Stomach (tissue), 4 donors: ENCODE results near the gene CTRL.

ENCODE experiments used
- EP300 ChIP-seq: sonication (generic); formaldehyde crosslinking; IDR thresholded peaks from one replicate; pipeline ENCODE4 v1.6.1; 2017; ENCODE audit warnings: antibody characterized with exemption
- TF ChIP-seq, protein P1 (sequence below), 7 experiments: fragments of 450-650 bp in 4 of 7; fragments of 200-600 bp in 3 of 7; sonication (generic) in 3 of 7; IDR thresholded peaks; one replicate each; pipeline ENCODE4 v1.5.1; 2016 to 2019; ENCODE audit warnings: antibody characterized with exemption in 7 of 7, control low read depth in 2 of 7, mild to moderate bottlenecking in 1 of 7

DNA sequence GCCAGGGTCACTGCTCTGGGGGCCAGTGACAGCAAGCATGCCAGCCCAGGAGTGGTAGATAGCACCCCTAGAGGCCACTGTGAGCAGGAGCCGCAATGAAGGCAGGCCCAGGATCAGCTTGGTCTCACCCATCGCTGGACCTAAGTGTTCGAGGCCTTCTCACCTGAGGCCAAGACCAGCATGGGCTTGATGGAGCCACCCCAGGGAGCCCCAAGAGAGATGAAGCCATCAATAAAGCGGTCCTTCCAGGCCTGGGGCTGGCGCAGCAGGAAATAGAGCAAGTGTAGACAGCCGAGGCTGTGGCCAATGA lies 10.5 kb upstream of the CTRL start:
- TF ChIP-seq, protein P1, sequence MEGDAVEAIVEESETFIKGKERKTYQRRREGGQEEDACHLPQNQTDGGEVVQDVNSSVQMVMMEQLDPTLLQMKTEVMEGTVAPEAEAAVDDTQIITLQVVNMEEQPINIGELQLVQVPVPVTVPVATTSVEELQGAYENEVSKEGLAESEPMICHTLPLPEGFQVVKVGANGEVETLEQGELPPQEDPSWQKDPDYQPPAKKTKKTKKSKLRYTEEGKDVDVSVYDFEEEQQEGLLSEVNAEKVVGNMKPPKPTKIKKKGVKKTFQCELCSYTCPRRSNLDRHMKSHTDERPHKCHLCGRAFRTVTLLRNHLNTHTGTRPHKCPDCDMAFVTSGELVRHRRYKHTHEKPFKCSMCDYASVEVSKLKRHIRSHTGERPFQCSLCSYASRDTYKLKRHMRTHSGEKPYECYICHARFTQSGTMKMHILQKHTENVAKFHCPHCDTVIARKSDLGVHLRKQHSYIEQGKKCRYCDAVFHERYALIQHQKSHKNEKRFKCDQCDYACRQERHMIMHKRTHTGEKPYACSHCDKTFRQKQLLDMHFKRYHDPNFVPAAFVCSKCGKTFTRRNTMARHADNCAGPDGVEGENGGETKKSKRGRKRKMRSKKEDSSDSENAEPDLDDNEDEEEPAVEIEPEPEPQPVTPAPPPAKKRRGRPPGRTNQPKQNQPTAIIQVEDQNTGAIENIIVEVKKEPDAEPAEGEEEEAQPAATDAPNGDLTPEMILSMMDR (IDR thresholded peaks at IDR 0.05), result peak in 4 of 7 experiments; percentile 24 to 63 (median 40)
- TF ChIP-seq EP300, result no peak
